HCT116 (cell line): ENCODE results near the gene CSGALNACT2. TPM values are rescaled to one million over a fixed set of nuclear protein-coding genes. Genes with fewer than 3 reads are reported as not detected.

ENCODE experiments used
- ATAC-seq: fragments of 200-7000 bp; cut with Tn5 transposase; 2 replicates; pipeline ENCODE4 v1.9.1; 2020; ENCODE audit warnings: mild to moderate bottlenecking, moderate library complexity
- BruUV-seq: library from RNA; stranded (reverse); fragments of 400-500 nt; replicated peaks from 2 replicates; lab custom pipeline; 2021; lab: Mats Ljungman, UMichigan
- CTCF ChIA-PET: fragments of 300-600 bp; sonication (Branson Sonifier 250); formaldehyde crosslinking; loops from one replicate; lab custom pipeline; 2021; ENCODE audit warnings: antibody characterized with exemption; lab: Charles Lee
- POLR2A ChIA-PET: fragments of 300-600, 350-600 bp; sonication (Branson Sonifier 250); formaldehyde crosslinking; loops from one replicate; lab custom pipeline; 2021; ENCODE audit warnings: antibody characterized with exemption; lab: Charles Lee
- RAD21 ChIA-PET, 2 experiments: fragments of 300-600 bp; sonication (Branson Sonifier 250); formaldehyde crosslinking; loops; one replicate each; lab custom pipeline; 2023; ENCODE audit warnings: low total read pairs in 2 of 2; ENCODE audit not compliant: uncharacterized antibody in 2 of 2, unreplicated experiment in 2 of 2, low non-redundant PET in 1 of 2; lab: Charles Lee
- DNase-seq: peaks from one replicate; pipeline ENCODE4 v3.0.0-alpha.2; 2010; ENCODE audit warnings: low read depth, low spot score
- H2AFZ ChIP-seq: fragments of 200-600 bp; shearing (Covaris generic), sonication (generic); 2 replicates; pipeline ENCODE4 v1.6.1; 2017; ENCODE audit warnings: low read depth, mixed run types, mixed read lengths, antibody characterized with exemption, low read length; ENCODE audit not compliant: poor library complexity, severe bottlenecking
- H3K27ac ChIP-seq: 2 replicates; pipeline ENCODE4 v1.5.1; 2012; ENCODE audit warnings: low read depth, low read length
- H3K27me3 ChIP-seq: fragments of 200-600 bp; sonication (generic); 2 replicates; pipeline ENCODE4 v1.6.1; 2016; ENCODE audit warnings: mixed run types, low read length, mixed read lengths; ENCODE audit not compliant: insufficient read depth
- H3K36me3 ChIP-seq, 2 experiments: fragments of 200-500 bp in 1 of 2; fragments of 200-600 bp in 1 of 2; sonication (Bioruptor generic) in 1 of 2; sonication (generic) in 1 of 2; 2 replicates each; pipeline versions ENCODE4 v1.5.1 to v1.6.1; 2014 to 2016; ENCODE audit warnings: low read length in 2 of 2, inconsistent platforms in 1 of 2, mixed read lengths in 1 of 2, mixed run types in 1 of 2; ENCODE audit not compliant: insufficient read depth in 2 of 2, control insufficient read depth in 1 of 2
- H3K4me1 ChIP-seq, 2 experiments: fragments of 200-600 bp in 1 of 2; sonication (generic) in 1 of 2; 2 replicates each; pipeline versions ENCODE4 v1.5.1 to v1.6.1; 2012 to 2017; ENCODE audit warnings: low read length in 2 of 2, inconsistent platforms in 1 of 2, mild to moderate bottlenecking in 1 of 2, mixed read lengths in 1 of 2, mixed run types in 1 of 2, moderate library complexity in 1 of 2; ENCODE audit not compliant: insufficient read depth in 2 of 2, control insufficient read depth in 1 of 2
- H3K4me2 ChIP-seq: fragments of 200-600 bp; sonication (generic); 2 replicates; pipeline ENCODE4 v1.6.1; 2017; ENCODE audit warnings: mixed run types, low read length, mixed read lengths
- H3K4me3 ChIP-seq, 2 experiments: fragments of 200-600 bp in 1 of 2; sonication (generic) in 1 of 2; replicated peaks in 1 of 2; 2 replicates each; pipeline ENCODE4 v1.5.1; 2011 to 2016; ENCODE audit warnings: low read length in 2 of 2, control low read depth in 1 of 2, low read depth in 1 of 2, mild to moderate bottlenecking in 1 of 2, mixed read lengths in 1 of 2, mixed run types in 1 of 2
- H3K79me2 ChIP-seq: fragments of 200-600 bp; sonication (generic); 2 replicates; pipeline ENCODE4 v1.6.1; 2017; ENCODE audit warnings: mild to moderate bottlenecking, mixed run types, low read length, moderate library complexity, mixed read lengths; ENCODE audit not compliant: insufficient read depth
- H3K9ac ChIP-seq: fragments of 200-600 bp; sonication (generic); 2 replicates; pipeline ENCODE4 v1.6.1; 2016; ENCODE audit warnings: low read length, mixed read lengths
- H3K9me2 ChIP-seq: fragments of 200-600 bp; sonication (generic), shearing (Covaris generic); 2 replicates; pipeline ENCODE4 v1.6.1; 2017; ENCODE audit warnings: mixed run types, mild to moderate bottlenecking, moderate library complexity; ENCODE audit not compliant: insufficient read depth
- H3K9me3 ChIP-seq, 2 experiments: fragments of 200-500 bp in 1 of 2; fragments of 200-600 bp in 1 of 2; sonication (Bioruptor generic) in 1 of 2; sonication (generic) in 1 of 2; 2 replicates each; pipeline ENCODE4 v1.6.1; 2014 to 2017; ENCODE audit warnings: low read length in 2 of 2, mixed read lengths in 2 of 2, inconsistent platforms in 1 of 2, low read depth in 1 of 2, mild to moderate bottlenecking in 1 of 2, mixed run types in 1 of 2, moderate library complexity in 1 of 2; ENCODE audit not compliant: control insufficient read depth in 1 of 2, insufficient read depth in 1 of 2
- H4K20me1 ChIP-seq: fragments of 200-600 bp; sonication (generic), shearing (Covaris generic); 2 replicates; pipeline ENCODE4 v1.6.1; 2017; ENCODE audit warnings: mixed run types, mild to moderate bottlenecking, moderate library complexity; ENCODE audit not compliant: insufficient read depth
- ATF3 ChIP-seq: IDR thresholded peaks from 2 replicates; pipeline ENCODE4 v1.6.1; 2012
- EGR1 ChIP-seq: IDR thresholded peaks from 2 replicates; pipeline ENCODE4 v1.6.1; 2012; ENCODE audit warnings: low read depth
- EZH2 ChIP-seq: fragments of 200-600 bp; sonication (generic); IDR thresholded peaks from 2 replicates; pipeline ENCODE4 v1.6.1; 2017; ENCODE audit warnings: antibody characterized with exemption, mixed run types
- SP1 ChIP-seq: IDR thresholded peaks from 2 replicates; pipeline ENCODE4 v1.6.1; 2012; ENCODE audit warnings: low read depth
- intact Hi-C: fragments of 100-400 bp; cut with micrococcal nuclease; formaldehyde crosslinking; loops from 2 replicates; pipeline ENCODE4 v1.10.0; 2022
- total RNA-seq: library from RNA; stranded (reverse); gene quantifications from one replicate; pipeline ENCODE4 v1.2.1, GENCODE V29; 2021; ENCODE audit not compliant: unreplicated experiment
- TF ChIP-seq, protein P1 (sequence below): IDR thresholded peaks from 2 replicates; pipeline ENCODE4 v1.6.1; 2012
- TF ChIP-seq, protein P2 (sequence below): IDR thresholded peaks from 2 replicates; pipeline ENCODE4 v1.6.1; 2011; ENCODE audit warnings: mild to moderate bottlenecking, low read length, moderate library complexity; ENCODE audit not compliant: insufficient replicate concordance; ENCODE audit errors: extremely low read depth

Gene CSGALNACT2
- total RNA-seq, 1 experiment from 2014 or later, result 9.9 TPM

DNA sequence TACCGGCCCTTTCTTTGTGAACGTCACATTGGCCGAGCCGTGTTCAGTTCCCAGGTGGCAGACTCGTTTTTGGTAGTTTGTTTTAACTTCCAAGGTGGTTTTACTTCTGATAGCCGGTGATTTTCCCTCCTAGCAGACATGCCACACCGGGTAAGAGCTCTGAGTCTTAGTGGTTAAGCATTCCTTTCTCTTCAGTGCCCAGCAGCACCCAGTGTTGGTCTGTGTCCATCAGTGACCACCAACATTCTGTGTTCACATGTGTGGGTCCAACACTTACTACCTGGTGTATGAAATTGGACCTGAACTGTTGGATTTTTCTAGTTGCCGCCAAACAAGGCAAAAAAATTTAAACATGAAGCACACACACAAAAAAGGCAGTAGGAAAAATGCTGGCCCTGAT is 9.9 kb upstream of the CSGALNACT2 start:
- no peak overlapping the region for H3K27ac ChIP-seq
- no peak overlapping the region for H3K9ac ChIP-seq
- no peak overlapping the region for H3K4me2 ChIP-seq
- no peak overlapping the region for H3K4me3 ChIP-seq
- ChIA-PET RAD21 (no interaction called here), POLR2A (no interaction called here), CTCF (no interaction called here)
- no peaks in the 10 kb centered on the region for H3K36me3 ChIP-seq
- H3K9me3 ChIP-seq, result no peaks in the 10 kb centered on the region
- H4K20me1 ChIP-seq, result no peaks in the 10 kb centered on the region
- no peak overlapping the region for H2AFZ ChIP-seq
- H3K79me2 ChIP-seq, result no peaks in the 10 kb centered on the region
- TF ChIP-seq, protein P1, sequence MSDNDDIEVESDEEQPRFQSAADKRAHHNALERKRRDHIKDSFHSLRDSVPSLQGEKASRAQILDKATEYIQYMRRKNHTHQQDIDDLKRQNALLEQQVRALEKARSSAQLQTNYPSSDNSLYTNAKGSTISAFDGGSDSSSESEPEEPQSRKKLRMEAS, result no peak
- TF ChIP-seq SP1 (no peak), EGR1 (no peak), EZH2 (no peak), ATF3 (no peak)
- TF ChIP-seq, protein P2, sequence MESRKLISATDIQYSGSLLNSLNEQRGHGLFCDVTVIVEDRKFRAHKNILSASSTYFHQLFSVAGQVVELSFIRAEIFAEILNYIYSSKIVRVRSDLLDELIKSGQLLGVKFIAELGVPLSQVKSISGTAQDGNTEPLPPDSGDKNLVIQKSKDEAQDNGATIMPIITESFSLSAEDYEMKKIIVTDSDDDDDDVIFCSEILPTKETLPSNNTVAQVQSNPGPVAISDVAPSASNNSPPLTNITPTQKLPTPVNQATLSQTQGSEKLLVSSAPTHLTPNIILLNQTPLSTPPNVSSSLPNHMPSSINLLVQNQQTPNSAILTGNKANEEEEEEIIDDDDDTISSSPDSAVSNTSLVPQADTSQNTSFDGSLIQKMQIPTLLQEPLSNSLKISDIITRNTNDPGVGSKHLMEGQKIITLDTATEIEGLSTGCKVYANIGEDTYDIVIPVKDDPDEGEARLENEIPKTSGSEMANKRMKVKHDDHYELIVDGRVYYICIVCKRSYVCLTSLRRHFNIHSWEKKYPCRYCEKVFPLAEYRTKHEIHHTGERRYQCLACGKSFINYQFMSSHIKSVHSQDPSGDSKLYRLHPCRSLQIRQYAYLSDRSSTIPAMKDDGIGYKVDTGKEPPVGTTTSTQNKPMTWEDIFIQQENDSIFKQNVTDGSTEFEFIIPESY, result no peak
- TF ChIP-seq, all 23 proteins: peak for 0
- H3K9me2 ChIP-seq, result no peaks in the 10 kb centered on the region
- no TSS peak for BruUV-seq
- peaks cover 10 to 14% of the 10 kb centered on the region in 2 experiments for H3K4me1 ChIP-seq
- intact Hi-C loops, result no loop called here
- H3K27me3 ChIP-seq, result no peaks in the 10 kb centered on the region
- DNase-seq (no peak), ATAC-seq (no peak)
